Cardiac muscle cell (in vitro differentiated cells and primary cell): Measurements from ENCODE around the gene GGTA1. TPM values are rescaled to one million over a fixed set of nuclear protein-coding genes. Genes with fewer than 3 reads are reported as not detected.
"Not testable (repeated sequence)": the region's sequence is repeated elsewhere in the genome, so short reads cannot be mapped to it uniquely, and the experiment has no call there.

Experiments
- DNase-seq, 2 donors: peaks; one replicate each; pipeline versions ENCODE4 v3.0.0 to v3.0.0-alpha.2; 2010 to 2017; ENCODE audit warnings: low read depth in 1 of 2, low spot score in 1 of 2
- H3K27ac ChIP-seq: fragments of 200-600 bp; sonication (generic); 2 replicates; pipeline ENCODE4 v1.5.1; 2016
- H3K27me3 ChIP-seq: fragments of 200-600 bp; sonication (generic); 2 replicates; pipeline ENCODE4 v1.6.0; 2016; ENCODE audit warnings: control low read depth
- H3K36me3 ChIP-seq: fragments of 200-600 bp; sonication (generic); 2 replicates; pipeline ENCODE4 v1.5.1; 2016; ENCODE audit warnings: control low read depth
- H3K4me1 ChIP-seq: fragments of 200-600 bp; sonication (generic); 2 replicates; pipeline ENCODE4 v1.8.1; 2017; ENCODE audit warnings: low read depth, mild to moderate bottlenecking, mixed run types
- H3K4me3 ChIP-seq: fragments of 200-600 bp; sonication (generic); 2 replicates; pipeline ENCODE4 v1.5.1; 2016; ENCODE audit warnings: mild to moderate bottlenecking
- H3K9me3 ChIP-seq: fragments of 200-600 bp; sonication (generic); 2 replicates; pipeline ENCODE4 v1.5.1; 2017; ENCODE audit warnings: low read depth, mild to moderate bottlenecking, control low read depth
- CTCF ChIP-seq: IDR thresholded peaks from 2 replicates; pipeline ENCODE4 v1.5.1; 2012; ENCODE audit warnings: low read depth, mild to moderate bottlenecking, low read length
- polyA plus RNA-seq: library from polyadenylated mRNA; unstranded; fragments of >200 nt; fragmentation: Nextera tagmentation; extraction: Ambion mirVana; gene quantifications from 2 replicates; pipeline ENCODE4 v1.2.1, GENCODE V29; 2016
- total RNA-seq: library from RNA; depleted of rRNA; stranded (reverse); fragments of >200 nt; gene quantifications from 2 replicates; pipeline ENCODE4 v1.2.3, GENCODE V29; 2016

Gene GGTA1
- total and polyA plus RNA-seq, 2 experiments from 2014 or later = 1.6 TPM; not detected in 1

DNA sequence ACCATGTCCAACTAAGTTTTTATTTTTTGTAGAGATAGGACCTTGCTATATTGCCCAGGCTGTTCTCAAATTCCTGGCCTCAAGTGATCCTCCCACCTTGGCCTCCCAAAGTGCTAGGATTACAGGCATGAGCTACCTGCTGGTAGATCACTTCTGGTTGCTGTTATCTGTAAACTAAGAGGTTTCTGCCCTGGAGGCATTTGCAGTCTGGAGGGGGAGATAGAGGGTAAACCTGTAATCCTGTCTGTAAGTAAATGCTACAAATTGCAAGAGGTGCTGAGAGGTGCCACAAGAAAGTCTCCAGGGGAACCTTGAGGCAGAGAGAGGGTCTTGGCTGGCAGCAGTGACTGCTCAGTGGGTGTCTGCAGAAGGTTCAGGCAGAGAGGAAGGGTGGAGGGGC is 29.0 kb upstream of the GGTA1 start:
- Histone ChIP-seq H3K27ac (no peak overlapping the region), H3K9me3 (no peaks in the 10 kb centered on the region), H3K27me3 (no peaks in the 10 kb centered on the region), H3K36me3 (no peaks in the 10 kb centered on the region), H3K4me3 (no peak overlapping the region), H3K4me1 (no peaks in the 10 kb centered on the region)
- no peak for TF ChIP-seq CTCF
- no peak for DNase-seq

DNA sequence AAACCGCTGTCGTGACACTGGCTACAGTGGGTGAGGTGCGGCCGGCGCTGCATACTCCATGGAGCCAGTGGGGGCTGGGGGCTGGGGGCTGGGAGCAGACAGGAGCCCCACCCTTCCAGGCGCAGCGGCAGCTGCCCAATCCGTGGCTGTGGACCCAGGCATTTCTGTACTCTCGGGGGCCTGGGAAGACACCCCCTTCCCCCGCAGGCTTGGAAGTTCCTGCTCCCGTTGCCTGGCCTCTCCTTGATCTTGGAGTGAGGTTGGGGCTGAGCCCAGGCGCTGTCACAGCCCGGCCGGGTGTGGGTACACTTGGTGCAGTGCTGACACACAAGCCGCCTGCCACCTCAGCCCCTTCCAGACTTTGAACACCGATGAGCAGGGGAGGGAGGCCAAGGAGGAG is 27.7 kb upstream of the GGTA1 start:
- H3K9me3 ChIP-seq = no peaks in the 10 kb centered on the region
- no peak for TF ChIP-seq CTCF
- H3K4me1 ChIP-seq = no peaks in the 10 kb centered on the region
- no peak overlapping the region for H3K4me3 ChIP-seq
- DNase-seq = no peak
- no peak overlapping the region for H3K27ac ChIP-seq
- no peaks in the 10 kb centered on the region for H3K27me3 ChIP-seq
- H3K36me3 ChIP-seq = no peaks in the 10 kb centered on the region

DNA sequence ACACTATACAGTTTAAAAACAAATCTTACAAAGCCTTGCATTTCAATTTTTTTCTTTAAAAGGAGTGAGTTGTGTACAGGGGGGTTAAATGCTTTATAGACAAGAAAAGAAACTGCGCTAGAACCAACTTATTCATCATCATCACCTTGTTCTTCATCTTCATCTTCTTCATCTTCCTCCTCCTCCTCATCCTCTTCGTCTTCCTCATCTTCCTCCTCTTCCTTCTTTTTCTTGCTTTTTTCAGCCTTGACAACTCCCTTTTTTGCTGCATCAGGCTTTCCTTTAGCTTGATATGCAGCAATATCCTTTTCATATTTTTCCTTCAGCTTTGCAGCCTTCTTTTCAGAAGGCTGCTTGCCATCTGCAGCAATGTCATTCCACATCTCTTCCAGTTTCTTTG is 20.0 kb upstream of the GGTA1 start:
- H3K4me3 ChIP-seq, DNase-seq, H3K27me3 ChIP-seq, H3K4me1 ChIP-seq, H3K9me3 ChIP-seq, H3K36me3 ChIP-seq, H3K27ac ChIP-seq: not testable (repeated sequence)

DNA sequence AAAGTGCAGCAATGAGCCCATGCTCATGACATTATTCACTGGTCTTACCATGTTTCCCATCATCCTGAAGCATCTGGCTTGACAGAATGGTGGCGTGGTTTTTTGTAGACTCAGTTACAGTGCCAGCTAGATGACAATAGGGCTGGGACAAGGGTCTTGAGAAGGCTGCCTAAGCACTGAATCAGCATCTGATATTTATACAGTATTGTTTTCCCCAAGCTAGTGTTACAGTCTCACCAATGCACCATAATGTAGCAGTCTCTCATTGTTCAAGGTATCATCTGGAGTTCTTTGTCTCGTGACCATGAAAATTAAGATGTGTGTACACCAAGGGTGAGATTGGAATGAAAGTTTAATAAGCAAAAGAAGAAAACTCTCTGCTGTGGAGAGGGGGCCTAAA is 19.0 kb upstream of the GGTA1 start:
- H3K9me3 ChIP-seq = no peaks in the 10 kb centered on the region
- H3K4me3 ChIP-seq = no peak overlapping the region
- no peaks in the 10 kb centered on the region for H3K4me1 ChIP-seq
- no peaks in the 10 kb centered on the region for H3K36me3 ChIP-seq
- no peak overlapping the region for H3K27ac ChIP-seq
- no peak for TF ChIP-seq CTCF
- DNase-seq = no peak
- H3K27me3 ChIP-seq = no peaks in the 10 kb centered on the region

GRCh38 chr9:121513166-121513565 is 13.5 kb upstream of the GGTA1 start:
- not testable (repeated sequence) for DNase-seq, H3K9me3 ChIP-seq, H3K4me3 ChIP-seq, H3K27me3 ChIP-seq, H3K27ac ChIP-seq, H3K4me1 ChIP-seq, H3K36me3 ChIP-seq

DNA sequence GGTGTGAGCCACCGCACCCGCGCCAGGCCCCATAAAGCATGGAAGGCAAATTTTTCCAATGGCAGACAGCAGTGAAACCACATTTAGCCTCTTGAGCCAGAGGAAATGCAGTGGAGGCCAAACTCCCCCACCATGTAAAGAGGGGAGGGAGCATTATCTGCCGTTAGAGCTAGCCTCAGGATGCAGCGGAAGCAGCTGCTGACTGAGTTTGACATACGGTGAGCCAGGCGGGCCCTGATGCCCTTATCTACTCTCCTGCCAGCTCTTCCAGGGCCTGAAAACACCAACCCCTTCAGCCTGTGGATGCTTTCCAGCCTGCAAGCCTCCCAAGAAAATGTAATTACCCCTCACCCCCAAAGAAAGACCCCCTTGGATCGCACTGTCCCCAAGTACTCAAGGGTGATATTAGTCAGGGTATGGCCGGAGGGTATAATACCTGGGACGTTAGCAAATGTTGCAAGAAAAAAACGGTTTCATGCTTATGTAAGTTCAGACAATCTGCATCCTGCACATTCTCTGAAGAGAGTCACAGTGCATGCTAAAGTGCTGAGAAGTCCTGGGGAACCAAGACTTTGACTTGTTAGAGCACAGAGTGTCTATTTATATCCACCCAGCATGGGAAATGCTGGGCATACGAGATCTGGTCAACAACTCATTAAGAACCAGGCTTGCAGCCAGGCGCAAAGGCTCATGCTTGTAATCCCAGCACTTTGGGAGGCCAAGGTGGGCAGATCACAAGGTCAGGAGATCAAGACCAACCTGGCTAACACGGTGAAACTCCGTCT is 11.3 kb upstream of the GGTA1 start:
- Histone ChIP-seq H3K4me3 (no peak overlapping the region), H3K27me3 (no peaks in the 10 kb centered on the region), H3K36me3 (no peaks in the 10 kb centered on the region), H3K9me3 (no peaks in the 10 kb centered on the region), H3K4me1 (peaks cover 7% of the 10 kb centered on the region), H3K27ac (peak overlapping the region; percentile 87)
- DNase-seq = peak in 1 of 2 donors; percentile 65
- no peak for TF ChIP-seq CTCF

- no peak overlapping the region for H3K27ac ChIP-seq
- H3K4me3 ChIP-seq = no peak overlapping the region
- TF ChIP-seq CTCF = no peak
- H3K9me3 ChIP-seq = no peaks in the 10 kb centered on the region
- H3K27me3 ChIP-seq = no peaks in the 10 kb centered on the region
- H3K36me3 ChIP-seq = no peaks in the 10 kb centered on the region
- peak in 1 of 2 donors; percentile 70 for DNase-seq
- peaks cover 7% of the 10 kb centered on the region for H3K4me1 ChIP-seq
Observed at GRCh38 chr9:121509180-121509579, 9.5 kb upstream of the GGTA1 start.
